NCI-H2029 treated with DMSO at 0.1 percent for 48 hours (cell line): ENCODE results near the gene PLA2G2F.
A peak's percentile ranks its signal among the peaks of the same experiment; 100 is the strongest.

ENCODE experiments used
- DNase-seq: peaks from one replicate; lab custom pipeline; 2025; lab: John Stamatoyannopoulos, UW

PLA2G2F gene

DNA sequence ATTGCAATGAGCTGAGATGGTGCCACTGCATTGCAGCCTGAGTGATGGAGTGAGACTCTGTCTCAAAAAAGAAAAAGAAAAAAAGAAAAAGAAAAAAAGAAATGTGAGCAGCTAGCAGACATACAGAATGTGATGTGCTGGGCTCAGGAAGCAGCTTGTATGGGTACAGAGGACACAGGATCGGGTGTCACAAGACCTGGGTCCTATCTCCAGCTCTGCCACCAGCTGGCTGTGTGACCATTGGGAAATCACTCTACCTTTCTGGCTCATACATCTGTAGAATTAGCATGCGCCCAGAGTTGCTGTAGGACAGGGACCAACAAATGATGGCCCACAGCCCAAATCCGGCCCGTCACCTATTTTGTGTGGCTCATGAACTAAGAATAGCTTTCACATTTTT, 50.5 kb downstream of the PLA2G2F start:
- DNase-seq: no peak

DNA sequence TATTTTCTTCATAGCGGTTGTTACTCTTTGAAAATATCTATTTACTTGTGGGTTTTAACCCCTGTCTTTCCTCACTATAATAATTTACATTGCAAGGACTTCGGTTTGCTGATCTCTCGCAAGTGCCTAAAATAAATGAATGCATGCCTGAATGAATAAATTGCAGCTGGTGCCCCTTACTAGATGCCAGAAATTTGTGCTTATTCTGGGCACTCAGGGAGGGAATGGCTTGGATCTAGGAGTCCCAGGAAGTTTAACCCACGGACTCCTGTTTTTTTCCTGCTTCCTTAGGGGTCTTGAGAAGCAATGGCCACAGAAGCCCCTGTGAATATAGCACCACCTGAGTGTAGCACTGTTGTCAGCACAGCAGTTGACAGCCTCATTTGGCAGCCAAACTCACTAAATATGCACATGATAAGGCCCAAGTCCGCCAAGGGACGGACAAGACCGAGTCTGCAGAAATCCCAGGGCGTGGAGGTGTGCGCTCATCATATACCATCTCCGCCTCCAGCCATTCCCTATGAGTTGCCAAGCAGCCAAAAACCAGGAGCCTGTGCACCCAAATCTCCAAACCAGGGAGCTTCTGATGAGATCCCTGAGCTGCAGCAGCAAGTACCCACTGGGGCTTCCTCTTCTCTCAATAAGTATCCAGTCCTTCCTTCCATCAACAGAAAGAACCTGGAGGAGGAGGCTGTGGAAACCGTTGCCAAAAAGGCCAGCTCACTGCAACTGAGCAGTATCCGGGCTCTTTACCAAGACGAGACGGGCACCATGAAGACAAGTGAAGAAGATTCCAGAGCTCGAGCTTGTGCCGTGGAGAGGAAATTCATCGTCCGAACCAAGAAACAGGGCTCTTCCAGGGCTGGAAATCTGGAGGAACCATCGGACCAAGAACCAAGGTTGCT, 51.4 kb downstream of the PLA2G2F start:
- no peak for DNase-seq

DNA sequence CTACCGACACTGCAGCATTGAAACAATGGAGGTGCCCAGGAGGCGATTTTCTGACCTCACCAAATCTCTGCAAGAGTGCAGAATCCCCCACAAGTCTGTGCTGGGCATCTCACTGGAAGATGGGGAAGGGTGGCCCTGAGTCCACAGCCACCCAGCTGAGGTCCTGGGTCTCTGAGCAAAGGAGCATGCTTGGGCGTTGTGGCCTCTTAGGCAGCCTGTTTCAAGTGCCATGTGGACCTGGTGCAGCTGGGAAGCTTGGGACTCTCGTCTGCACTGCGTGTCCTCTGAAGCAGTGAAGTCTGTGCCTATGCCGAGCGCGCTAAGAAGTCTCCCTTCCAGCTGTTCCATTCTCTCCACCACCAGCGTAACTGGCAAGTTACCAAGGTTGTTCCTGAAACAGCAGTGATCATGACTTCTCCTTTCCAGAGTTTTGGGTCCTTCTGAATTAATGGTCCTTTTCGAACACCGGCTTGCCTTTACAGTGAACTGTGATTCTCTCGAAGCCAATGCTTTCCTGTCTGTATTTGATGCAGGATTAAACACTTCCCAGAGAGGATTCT, 52.2 kb downstream of the PLA2G2F start:
- DNase-seq: no peak

DNA sequence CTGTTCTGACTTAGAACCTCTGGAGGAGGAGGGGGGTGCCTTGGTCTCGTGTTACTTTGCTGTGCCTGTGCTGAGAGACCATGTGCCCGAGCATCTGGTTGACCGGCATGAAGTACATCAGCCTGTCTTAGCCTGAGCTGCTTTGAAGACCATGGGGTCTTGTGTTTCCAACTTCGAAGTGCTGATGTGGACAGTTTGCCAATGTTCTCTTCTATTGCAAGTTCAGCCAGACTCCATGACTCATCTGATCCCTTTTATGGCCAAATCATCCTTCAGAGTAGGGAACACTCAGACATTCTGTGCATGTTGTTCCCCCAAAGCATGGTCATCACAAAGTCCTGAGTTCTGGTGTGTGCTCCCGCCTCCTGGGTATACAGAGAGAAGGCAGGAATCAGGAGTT, 53.2 kb downstream of the PLA2G2F start:
- no peak for DNase-seq

DNA sequence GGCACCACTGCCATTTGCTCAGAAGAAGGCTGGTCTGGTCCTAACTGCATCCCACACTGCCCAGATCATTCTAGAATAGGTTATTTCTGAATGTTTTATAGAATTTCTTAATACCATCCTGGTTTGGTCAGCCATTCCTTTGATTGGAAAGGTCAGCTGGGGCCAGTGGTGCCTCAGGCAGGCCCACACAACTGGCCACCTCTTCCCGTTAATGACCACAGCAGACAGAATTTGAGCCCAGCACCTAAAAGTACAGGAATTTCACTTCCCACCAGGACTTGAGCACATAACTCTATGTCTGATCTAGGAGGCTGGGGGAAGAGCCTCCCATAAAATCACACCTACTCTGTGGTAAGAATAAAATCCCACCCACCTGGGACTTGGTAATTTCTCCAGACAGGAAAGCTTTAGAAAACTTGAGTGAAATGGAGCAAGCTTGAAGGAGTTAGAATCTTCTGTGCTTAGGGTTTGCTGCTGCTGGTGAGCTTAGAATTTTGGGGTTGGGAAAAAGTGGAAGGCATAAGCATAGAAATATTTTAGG, 53.8 kb downstream of the PLA2G2F start:
- no peak for DNase-seq

DNA sequence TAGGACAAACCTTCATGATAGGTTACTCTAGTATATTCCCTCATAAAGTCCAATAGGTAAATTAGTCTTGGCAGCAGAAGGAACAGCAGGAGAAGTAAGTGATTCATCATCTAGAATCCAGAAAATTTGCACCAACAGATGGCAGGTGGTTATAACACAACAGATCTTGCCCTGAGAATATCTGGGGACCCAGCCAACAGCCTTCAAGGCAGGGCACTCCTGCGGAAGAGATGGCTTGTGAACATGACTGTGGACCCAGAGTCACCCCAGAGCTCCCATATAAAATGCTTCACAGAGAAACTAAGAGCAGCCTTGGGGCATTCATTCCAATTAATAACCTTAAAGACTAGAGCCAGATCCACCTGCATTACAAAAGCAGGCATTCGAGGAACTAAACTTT, 55.1 kb downstream of the PLA2G2F start:
- DNase-seq: no peak

DNA sequence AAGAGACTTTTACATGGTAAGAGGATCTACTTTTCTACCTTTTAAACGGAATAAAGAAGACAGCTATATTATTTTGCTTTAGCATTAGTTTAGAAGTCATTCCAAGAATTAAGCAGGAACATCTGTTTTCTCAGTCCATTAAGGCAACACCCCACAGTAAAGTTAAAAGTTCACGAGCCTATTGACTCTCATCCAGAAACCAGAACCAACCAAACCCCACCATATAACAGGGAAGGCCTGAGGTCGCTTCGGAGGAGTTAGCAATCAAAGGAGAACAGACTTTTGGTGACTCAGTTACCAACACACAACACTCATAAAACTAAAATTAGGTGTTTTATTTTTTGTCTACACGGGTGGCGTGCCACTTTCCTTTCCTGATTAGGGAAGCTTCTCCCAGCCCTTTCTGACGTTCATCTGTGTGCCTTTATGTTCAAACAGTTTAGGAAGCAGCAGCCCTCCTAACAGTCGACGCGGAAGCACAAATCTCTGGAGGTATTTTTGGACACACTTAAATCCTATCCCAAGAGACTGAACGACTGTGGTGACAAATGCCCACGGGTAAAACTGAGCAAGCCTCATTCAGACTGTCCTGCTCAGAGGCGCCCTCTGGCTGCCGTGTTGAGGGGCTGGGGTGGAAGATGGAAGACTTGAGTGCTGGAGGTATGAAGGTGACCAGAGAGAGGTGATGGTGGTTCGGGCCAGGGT, 55.8 kb downstream of the PLA2G2F start:
- DNase-seq: peak; percentile 25

DNA sequence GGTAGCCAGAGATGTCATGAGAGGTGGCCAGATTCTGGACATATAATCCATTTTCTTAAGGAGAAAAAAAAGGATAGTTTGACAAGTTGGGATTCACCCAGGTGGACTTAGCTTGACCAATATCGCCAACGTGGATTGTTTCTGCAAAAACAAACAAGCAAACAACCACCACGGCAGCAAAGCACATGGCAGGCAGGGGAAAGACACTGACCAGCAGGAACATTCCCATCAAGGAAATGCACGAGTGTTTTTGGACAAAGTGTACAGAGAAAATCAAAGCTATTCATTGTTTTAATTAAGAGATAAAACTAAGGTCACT, 56.3 kb downstream of the PLA2G2F start:
- DNase-seq: no peak

DNA sequence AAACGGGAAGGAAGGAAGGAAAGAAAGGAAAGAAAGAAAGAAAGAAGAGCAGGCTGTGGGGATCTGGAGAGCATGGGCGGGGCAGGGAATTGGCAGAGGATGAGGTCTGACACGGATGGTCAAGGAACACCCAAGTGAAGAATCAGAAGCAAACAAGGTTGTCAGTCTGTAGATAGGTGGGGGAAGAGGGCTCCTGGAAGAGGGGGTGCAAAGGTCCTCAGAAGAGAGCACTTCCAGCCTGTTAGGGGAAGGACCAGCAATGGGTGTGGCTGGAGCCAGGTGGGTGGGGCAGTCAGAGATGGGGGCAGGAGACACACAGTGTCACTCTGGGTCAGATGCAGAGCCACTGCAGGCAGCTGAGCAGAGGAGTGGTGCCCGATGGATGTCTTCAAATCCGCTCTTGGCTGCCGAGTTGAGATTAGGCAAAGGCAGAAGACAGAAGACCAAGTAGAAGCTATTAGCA, 58.2 kb downstream of the PLA2G2F start:
- no peak for DNase-seq

DNA sequence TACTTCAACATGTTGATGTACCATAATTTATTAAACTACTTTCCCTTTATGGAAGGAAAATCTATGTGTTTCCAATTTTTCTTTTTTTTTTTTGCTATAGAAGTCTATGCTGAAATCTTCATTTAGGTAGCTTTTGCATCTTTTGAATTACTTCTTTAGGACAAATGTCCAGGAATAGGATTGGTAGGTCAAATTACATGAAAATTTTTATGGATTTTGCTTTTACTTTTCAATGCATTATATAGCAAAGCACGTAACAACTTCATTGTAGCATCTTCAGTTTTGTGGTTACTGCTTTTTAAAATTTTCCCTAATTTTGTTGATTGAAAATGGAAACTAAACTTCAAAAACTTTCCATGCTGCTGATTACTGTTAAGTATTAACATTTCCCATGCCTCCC, 59.2 kb downstream of the PLA2G2F start:
- no peak for DNase-seq

DNA sequence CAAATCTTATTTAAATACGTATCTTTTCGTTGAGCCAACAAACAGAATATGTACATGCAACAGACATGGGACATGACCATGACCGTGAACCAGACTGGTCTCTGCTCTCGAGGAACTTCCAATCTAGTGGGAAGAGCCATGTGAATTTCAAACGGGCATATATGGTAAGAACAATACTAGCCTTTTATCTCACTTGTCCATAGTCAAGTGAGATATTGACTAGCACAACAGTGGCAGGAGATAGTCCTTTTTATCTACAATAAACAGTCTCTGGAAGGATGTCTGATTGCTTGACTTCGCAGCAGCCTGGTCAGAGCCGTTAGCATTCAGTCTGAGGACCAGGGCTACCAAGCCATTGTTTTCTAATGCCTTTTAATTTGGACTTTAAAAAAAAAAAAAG, 59.8 kb downstream of the PLA2G2F start:
- DNase-seq: no peak

DNA sequence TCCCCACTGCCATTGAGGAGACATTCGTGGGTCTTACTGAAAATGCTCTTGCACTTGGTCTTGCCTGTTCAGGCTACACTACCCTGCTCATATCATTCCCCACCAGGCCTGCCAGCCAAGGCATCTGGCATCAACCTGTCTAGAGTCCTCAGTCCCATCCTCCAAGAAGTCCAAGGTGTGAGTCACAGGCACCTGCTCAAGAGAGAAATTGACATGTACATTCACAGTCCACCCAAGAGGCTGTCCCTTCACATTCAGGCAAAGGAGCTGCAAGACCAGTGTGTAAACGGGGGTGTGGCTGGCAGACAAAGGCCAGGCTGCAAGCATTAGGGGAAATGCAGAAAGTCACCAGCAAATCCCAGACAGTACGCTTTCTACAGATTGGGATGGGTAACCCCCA, 60.3 kb downstream of the PLA2G2F start:
- no peak for DNase-seq

DNA sequence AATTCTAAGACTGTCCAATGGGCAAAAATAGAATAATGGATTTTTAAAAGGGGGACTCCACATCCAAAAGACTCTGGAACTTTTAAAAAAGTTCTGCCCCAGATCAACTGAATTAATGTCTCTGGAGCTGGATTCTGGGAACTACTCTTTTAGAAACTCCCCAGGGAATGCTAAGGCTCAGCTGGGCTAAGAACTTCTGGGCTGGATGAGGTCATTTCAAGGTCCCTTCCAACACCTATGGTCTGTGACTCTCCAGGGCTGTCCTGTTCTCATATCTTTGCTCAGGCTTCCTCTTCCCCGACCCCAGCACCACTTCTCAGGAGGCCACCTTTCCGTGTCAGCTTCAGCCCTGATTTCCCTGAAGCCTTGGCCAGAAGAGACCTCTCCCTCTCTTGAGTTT, 60.7 kb downstream of the PLA2G2F start:
- no peak for DNase-seq
